K562 (cell line): ENCODE results near the gene TMEM181. TPM values are rescaled to one million over a fixed set of nuclear protein-coding genes. Genes with fewer than 3 reads are reported as not detected.

Experiments
- BDP1 ChIP-seq: IDR thresholded peaks from 3 replicates; pipeline ENCODE4 v1.6.1; 2011; ENCODE audit not compliant: insufficient read length, insufficient read depth
- CEBPG ChIP-seq, 3 experiments: fragments of 200-800 bp in 1 of 3; sonication (Bioruptor generic) in 1 of 3; sonication (generic) in 1 of 3; formaldehyde crosslinking in 1 of 3; IDR thresholded peaks in 2 of 3; conservative IDR thresholded peaks in 1 of 3; 2 replicates each; pipeline versions ENCODE4 v1.6.1 to v1.8.0; 2016 to 2022; ENCODE audit warnings: missing compliant biosample characterization in 2 of 3, missing genetic modification characterization in 2 of 3, mild to moderate bottlenecking in 1 of 3, missing genetic modification reagents in 1 of 3
- CREM ChIP-seq: IDR thresholded peaks from 2 replicates; pipeline ENCODE4 v1.6.1; 2014; ENCODE audit warnings: antibody characterized with exemption, low read depth
- ERF ChIP-seq: fragments of 450-650 bp; formaldehyde crosslinking; IDR thresholded peaks from 2 replicates; pipeline ENCODE4 v1.4.0; 2020; ENCODE audit warnings: mild to moderate bottlenecking, mixed read lengths
- FOXM1 ChIP-seq, 2 experiments: fragments of 450-650 bp in 1 of 2; sonication (generic) in 1 of 2; formaldehyde crosslinking in 1 of 2; IDR thresholded peaks; 2 replicates each; pipeline versions ENCODE4 v1.6.1 to v1.9.0; 2017 to 2022; ENCODE audit warnings: low read depth in 2 of 2, mild to moderate bottlenecking in 2 of 2, missing genetic modification reagents in 1 of 2, moderate library complexity in 1 of 2
- GATAD2A ChIP-seq: fragments of 450-650 bp; IDR thresholded peaks from 2 replicates; pipeline ENCODE4 v1.6.1; 2017
- MEF2A ChIP-seq: IDR thresholded peaks from 2 replicates; pipeline ENCODE4 v1.6.1; 2011; ENCODE audit warnings: low read depth, mild to moderate bottlenecking, low read length, moderate library complexity; ENCODE audit not compliant: control insufficient read depth
- NFE2 ChIP-seq: IDR thresholded peaks from 2 replicates; pipeline ENCODE4 v1.6.1; 2014; ENCODE audit warnings: antibody characterized with exemption, low read depth
- PBX2 ChIP-seq, 2 experiments: IDR thresholded peaks in 1 of 2; conservative IDR thresholded peaks in 1 of 2; 2 replicates each; pipeline ENCODE4 v1.6.1; 2016; ENCODE audit warnings: low read depth in 2 of 2, mild to moderate bottlenecking in 1 of 2, missing compliant biosample characterization in 1 of 2, missing genetic modification characterization in 1 of 2, moderate library complexity in 1 of 2
- PKNOX1 ChIP-seq: fragments of 450-650 bp; IDR thresholded peaks from 2 replicates; pipeline ENCODE4 v1.6.1; 2016
- POLR2G ChIP-seq: fragments of 200-400 bp; formaldehyde crosslinking; IDR thresholded peaks from 2 replicates; pipeline ENCODE4 v1.6.1; 2017; ENCODE audit warnings: low read depth, mild to moderate bottlenecking, antibody characterized with exemption, low read length, moderate library complexity
- RBBP5 ChIP-seq: fragments of 200-600 bp; sonication (generic); IDR thresholded peaks from 2 replicates; pipeline ENCODE4 v1.6.1; 2012; ENCODE audit warnings: borderline replicate concordance, mild to moderate bottlenecking, low read length, control low read depth, inconsistent platforms; ENCODE audit not compliant: insufficient read depth, poor library complexity, severe bottlenecking
- SMAD4 ChIP-seq: fragments of 250-450 bp; sonication (Bioruptor Pico); conservative IDR thresholded peaks from 2 replicates; pipeline ENCODE4 v1.8.0; 2021; ENCODE audit warnings: inconsistent platforms, mild to moderate bottlenecking, moderate library complexity
- SMARCE1 ChIP-seq: fragments of 450-650 bp; IDR thresholded peaks from 2 replicates; pipeline ENCODE4 v1.7.1; 2016; ENCODE audit warnings: mild to moderate bottlenecking
- SOX6 ChIP-seq: fragments of 450-650 bp; IDR thresholded peaks from 2 replicates; pipeline ENCODE4 v1.6.1; 2014; ENCODE audit warnings: mild to moderate bottlenecking
- SPI1 ChIP-seq: IDR thresholded peaks from 2 replicates; pipeline ENCODE4 v1.6.1; 2011; ENCODE audit warnings: low read depth, low read length, control low read depth, borderline replicate concordance
- THAP12 ChIP-seq: fragments of 250-450 bp; sonication (Bioruptor Pico); IDR thresholded peaks from 2 replicates; pipeline ENCODE4 v1.9.0; 2021; ENCODE audit warnings: mild to moderate bottlenecking, inconsistent platforms
- ZNF644 ChIP-seq: fragments of 200-800 bp; sonication (Bioruptor generic); IDR thresholded peaks from 2 replicates; pipeline ENCODE4 v1.6.1; 2016; ENCODE audit warnings: low read depth, missing genetic modification characterization, missing compliant biosample characterization
- ZNF740 ChIP-seq, 3 experiments: fragments of 200-800 bp in 1 of 3; sonication (Bioruptor generic) in 1 of 3; sonication (generic) in 1 of 3; formaldehyde crosslinking in 1 of 3; IDR thresholded peaks; 2 replicates each; pipeline versions ENCODE4 v1.6.1 to v1.8.0; 2016 to 2022; ENCODE audit warnings: mild to moderate bottlenecking in 2 of 3, missing compliant biosample characterization in 2 of 3, missing genetic modification characterization in 2 of 3, missing genetic modification reagents in 1 of 3
- polyA plus RNA-seq, 8 experiments: library from polyadenylated mRNA; depleted of rRNA in 4 of 8; stranded (reverse) in 5 of 8; unstranded in 3 of 8; fragments of >200 nt; fragmentation: Nextera tagmentation in 2 of 8; fragmentation: Illumina TruSeq in 1 of 8; extraction: Ambion mirVana in 2 of 8; extraction: Trizol in 1 of 8; gene quantifications; 2 replicates each; pipeline versions ENCODE4 v1.2.1 to v1.2.3, GENCODE V29; 2011 to 2014; ENCODE audit warnings: inconsistent platforms in 1 of 8, missing spikeins in 1 of 8
- total RNA-seq, 7 experiments: library from RNA; depleted of rRNA in 6 of 7; stranded (reverse); fragments of >200 nt in 6 of 7; fragmentation: Illumina TruSeq in 2 of 7; extraction: Trizol in 2 of 7; gene quantifications; 2 replicates each; pipeline versions ENCODE4 v1.2.1 to v1.2.3, GENCODE V29; 2011 to 2021; ENCODE audit warnings: low replicate concordance in 1 of 7

Gene TMEM181
- total and polyA plus RNA-seq, 9 of the 15 experiments (the other 6 are each of a cell fraction or from before 2014, with no cell fraction given): 5.6 to 27.2 (median 19.9) TPM

- TF ChIP-seq ZNF740 (CRISPR knock-in tag; IDR thresholded peaks at IDR 0.05): no peak
- no peak for TF ChIP-seq ZNF740 (tag; IDR thresholded peaks at IDR 0.05)
- TF ChIP-seq ZNF644 (tag): no peak
- no peak for TF ChIP-seq CEBPG (CRISPR knock-in tag; IDR thresholded peaks at IDR 0.05)
- no peak for TF ChIP-seq CEBPG (tag; conservative IDR thresholded peaks at IDR 0.05 in 1 of 2, IDR thresholded peaks at IDR 0.05 in 1 of 2)
- TF ChIP-seq SMARCE1: peak; percentile 82
- TF ChIP-seq PBX2 (CRISPR knock-in tag; IDR thresholded peaks at IDR 0.05; ENCODE audit: low read depth): no peak
- TF ChIP-seq PBX2 (tag; conservative IDR thresholded peaks at IDR 0.05; ENCODE audit: low read depth): peak; percentile 83
- TF ChIP-seq SPI1: no peak
- no peak for TF ChIP-seq ERF (CRISPR knock-in tag)
- no peak for TF ChIP-seq POLR2G
- TF ChIP-seq PKNOX1: peak; percentile 95
- no peak for TF ChIP-seq MEF2A
- no peak for TF ChIP-seq THAP12 (CRISPR knock-in tag)
- TF ChIP-seq SMAD4: 0 out of 2 replicates have a peak, but pooled peaks have one; percentile 22
- no peak for TF ChIP-seq BDP1
- peak; percentile 61; the same call in 1 of the 2 replicates for TF ChIP-seq SOX6
- peak; percentile 60; the same call in 1 of the 2 replicates for TF ChIP-seq FOXM1 (IDR thresholded peaks at IDR 0.05; ENCODE audit: low read depth)
- TF ChIP-seq FOXM1 (CRISPR knock-in tag; IDR thresholded peaks at IDR 0.05; ENCODE audit: low read depth): no peak
- TF ChIP-seq CREM: no peak
- peak; percentile 10 for TF ChIP-seq RBBP5
- TF ChIP-seq NFE2: peak; percentile 66
- TF ChIP-seq GATAD2A: peak; percentile 76; the same call in 1 of the 2 replicates
Measured at GRCh38 chr6:158552055-158552795, 7.7 kb upstream of the TMEM181 start (continued).
